HG02759 (cell line): Measurements from ENCODE around the gene RTN1.

Experiments used
- ATAC-seq: cut with Tn5 transposase; IDR thresholded peaks from one replicate; pipeline ENCODE4 v1.9.1; 2021; ENCODE audit warnings: mild to moderate bottlenecking, moderate library complexity; ENCODE audit not compliant: unreplicated experiment

Gene RTN1

DNA sequence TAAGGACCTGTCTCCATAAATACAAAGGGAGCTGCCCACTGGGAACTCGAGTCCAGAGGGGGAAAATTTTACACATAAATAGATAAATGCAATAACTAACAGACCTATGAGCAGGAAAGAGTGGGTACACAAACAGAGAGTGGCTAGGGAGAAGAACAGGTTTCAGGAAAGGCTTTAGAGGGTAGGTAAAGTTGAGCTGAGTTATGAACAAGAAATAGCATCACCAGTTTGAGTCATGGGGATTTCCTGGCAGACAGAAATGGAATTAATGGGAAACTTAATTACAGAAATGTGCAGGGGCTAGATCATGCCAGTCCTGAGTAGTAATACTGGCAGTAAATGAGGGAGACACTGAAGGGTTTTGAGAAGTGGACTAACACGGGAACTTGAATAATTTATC lies 236.0 kb downstream of the RTN1 start:
- no peak for ATAC-seq

DNA sequence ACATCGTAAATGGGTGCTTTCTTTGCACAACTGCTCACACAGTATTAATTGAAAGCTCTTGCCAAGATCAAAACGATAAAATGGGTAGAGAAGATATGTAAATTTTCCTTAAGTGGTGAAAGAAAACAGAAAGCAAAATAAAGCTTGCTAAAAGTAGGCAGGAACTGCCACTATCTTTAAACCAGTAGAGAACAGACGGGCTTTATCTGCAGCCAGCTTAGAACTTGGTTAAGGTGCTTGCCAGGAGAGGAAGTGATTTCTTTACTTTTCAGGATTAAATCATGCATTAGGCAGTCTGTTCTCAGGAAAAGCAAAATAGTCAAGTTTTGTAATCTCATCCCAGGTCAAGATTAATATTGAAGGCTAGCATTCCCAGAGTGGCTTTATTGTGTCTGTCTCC lies 237.1 kb downstream of the RTN1 start:
- ATAC-seq = no peak

DNA sequence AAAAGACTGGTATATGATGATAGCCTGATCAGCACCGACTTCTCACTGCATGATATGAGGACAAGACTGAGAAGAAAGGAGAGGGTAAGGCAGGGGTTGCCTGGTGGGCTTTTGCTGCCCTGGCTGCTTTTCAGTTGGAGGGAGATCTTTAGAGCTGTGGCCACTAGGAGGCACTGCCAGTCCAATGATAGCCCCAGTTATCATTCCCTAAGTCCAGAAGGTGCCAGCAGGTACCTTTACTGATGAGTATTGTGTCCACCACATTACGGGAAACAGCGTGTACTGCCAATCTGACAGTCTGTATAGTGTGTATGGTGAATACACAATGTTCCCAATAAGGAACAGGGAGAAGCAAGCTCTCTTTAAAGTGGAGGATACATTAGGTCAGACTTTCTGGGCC lies 238.2 kb downstream of the RTN1 start:
- ATAC-seq = no peak

DNA sequence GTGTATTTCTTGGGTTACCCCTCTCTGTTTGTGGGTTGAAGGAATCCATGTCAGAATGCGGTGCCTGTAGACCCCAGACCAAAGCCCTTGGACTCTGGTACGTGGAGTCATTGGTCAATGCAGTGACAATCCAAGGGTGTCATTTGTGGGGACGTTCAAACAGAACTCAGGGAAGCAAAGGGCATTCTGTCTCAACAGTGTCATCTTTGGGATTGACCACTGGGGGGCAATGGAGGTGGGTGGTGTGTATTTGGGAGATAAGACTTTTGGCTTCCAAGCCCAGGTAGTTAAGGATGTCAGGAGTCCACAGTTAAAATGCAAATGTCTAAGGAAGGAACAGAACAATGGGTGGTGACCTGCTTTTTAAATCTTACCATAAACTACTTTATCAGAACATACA lies 239.3 kb downstream of the RTN1 start:
- no peak for ATAC-seq

DNA sequence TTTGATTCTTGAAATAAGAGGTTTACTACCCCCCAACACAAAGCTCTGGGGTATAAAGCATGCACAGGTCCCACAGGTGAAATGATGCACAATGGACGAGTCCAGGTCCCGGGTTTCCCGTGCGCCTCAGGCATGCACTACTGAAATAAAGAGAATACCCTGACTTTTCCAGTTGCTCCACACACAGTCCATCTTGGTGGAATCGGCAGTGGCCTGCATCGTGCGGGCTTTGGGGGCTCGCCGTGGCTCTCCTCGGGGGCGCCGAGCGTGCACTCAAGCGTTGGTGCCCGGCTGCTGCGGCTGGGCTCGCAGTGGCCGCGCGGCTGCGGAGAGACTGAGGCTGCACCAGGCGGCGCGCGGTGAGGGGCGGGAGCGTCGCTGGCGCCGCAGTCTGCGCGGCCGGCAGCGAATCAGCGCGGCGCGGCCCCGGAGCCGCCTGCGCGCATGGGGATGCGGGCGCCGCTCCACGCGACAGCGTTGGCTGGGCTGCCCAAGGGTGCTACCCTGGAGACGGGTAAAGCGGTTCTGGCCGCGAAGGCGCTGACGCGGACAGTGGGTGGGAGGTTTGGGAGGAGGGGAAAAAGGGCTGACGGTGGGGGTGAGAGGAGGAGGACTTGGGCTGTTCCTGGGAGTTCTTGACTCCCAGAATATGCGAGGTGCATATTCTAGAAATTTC lies 240.2 kb downstream of the RTN1 start:
- ATAC-seq = no peak

DNA sequence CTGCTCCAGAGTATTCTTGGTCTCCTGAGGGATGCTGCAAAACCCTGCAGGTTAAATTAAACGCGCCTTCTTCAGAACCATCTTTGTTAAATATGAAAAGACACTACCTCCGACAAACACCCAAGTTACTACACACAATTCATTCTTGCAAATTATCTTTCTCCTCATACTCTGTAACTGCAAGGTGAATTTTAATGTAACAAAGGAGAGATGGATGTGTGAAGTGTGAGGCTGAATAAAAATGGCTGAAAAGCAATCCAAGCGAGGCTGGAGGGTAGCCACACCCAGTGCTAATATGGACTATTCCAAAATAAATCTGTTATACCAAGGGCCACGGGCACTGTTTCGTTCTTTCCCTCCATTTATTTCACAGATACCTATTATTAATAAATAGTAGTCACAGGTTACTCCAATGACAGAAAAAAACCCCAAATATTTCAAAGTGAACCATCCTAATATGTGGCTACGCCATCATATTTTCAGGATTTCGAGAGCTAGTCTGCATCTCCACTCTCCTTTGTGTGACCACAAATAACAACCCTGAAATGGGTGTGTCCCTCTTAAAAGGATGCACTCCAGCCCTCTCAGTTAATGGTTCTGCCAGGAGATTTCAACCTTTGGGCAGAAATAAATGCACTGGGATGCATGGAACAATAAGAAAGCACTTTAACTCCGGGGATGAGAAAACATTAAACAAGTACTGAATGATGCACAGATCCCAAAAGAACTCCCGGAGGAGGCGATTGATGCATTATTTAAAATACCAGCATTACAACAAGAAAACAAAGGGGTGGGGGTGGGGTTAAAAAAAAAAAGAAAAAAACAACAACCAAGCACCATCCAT lies 240.9 kb downstream of the RTN1 start:
- no peak for ATAC-seq

DNA sequence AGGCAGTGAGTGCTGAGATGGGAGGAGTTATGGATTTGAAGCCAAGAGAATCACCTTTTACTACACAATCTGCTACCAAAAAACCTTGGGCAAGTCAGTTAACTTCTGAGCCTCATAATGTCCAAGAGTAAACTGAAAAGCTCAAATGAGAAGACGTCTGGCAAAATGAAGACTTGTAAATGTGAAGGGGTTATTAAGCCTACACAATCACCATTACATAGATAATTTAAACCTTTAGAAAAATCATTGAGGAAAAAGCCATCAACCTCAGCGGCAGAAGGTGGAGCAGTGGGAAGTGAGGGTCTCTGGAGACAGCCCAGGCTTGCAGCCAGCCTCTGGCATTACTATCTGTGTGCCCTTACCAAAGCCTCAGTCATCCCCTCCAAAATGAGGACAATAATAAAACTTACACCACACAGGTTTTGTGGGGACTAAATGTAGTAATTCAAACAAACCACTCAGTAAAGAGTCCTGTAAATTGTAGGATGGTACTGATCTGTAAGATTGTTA lies 243.5 kb downstream of the RTN1 start:
- ATAC-seq = no peak

DNA sequence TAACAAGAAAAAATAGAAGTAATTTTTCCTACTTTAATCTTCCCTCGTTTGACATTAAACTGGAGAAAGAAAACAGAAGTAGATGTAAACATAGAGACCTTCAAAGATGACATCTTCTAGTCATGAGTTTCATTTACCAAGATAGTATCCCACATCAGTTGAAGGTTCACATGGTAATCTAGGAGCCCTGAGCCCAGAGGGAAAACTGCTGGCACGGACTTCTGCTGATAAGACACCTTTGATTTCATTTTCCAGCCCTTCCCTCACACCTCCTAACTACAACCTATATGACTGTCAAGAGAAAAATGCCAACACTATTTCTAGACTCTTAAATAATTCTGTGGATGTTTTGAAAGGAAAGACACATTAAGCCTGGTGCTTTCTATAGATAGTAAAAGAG lies 247.9 kb downstream of the RTN1 start:
- no peak for ATAC-seq

DNA sequence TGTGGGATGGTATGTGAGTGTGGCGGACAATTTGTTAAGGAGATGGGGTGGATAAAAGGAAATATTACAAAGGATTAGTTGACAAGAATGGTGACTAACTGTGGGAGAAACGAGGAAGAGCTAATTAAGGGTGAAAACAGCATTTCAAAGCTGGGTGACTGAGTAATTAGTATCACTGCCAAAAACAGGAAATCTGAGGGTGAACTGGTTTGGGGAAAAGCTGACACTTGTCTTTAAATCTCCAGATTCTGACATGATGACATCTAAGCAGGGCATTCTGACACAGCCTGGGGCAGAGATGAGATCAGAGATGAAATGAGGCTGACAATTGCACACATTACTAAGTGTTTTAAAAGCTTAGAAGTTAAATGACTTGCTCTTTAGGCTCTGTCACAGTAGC lies 251.5 kb downstream of the RTN1 start:
- ATAC-seq = no peak

DNA sequence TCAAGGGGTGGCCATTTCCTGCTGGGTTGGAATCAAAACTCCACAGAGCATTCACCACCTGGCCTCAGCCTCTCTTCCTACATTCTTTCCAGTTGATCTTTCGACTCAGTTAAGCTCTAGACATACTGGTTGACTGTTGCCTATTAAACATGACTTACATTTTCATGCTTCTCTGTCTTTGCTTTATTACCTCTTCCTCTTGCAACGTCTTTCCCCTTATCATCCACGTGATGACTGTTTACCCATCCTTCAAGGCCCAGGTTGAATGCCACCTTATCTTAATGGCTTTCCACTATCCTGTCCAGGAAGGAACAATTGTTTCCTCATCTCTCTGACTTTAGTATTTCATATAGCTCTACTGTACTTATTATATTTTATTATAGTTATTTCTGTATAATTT lies 269.5 kb downstream of the RTN1 start:
- ATAC-seq = no peak

DNA sequence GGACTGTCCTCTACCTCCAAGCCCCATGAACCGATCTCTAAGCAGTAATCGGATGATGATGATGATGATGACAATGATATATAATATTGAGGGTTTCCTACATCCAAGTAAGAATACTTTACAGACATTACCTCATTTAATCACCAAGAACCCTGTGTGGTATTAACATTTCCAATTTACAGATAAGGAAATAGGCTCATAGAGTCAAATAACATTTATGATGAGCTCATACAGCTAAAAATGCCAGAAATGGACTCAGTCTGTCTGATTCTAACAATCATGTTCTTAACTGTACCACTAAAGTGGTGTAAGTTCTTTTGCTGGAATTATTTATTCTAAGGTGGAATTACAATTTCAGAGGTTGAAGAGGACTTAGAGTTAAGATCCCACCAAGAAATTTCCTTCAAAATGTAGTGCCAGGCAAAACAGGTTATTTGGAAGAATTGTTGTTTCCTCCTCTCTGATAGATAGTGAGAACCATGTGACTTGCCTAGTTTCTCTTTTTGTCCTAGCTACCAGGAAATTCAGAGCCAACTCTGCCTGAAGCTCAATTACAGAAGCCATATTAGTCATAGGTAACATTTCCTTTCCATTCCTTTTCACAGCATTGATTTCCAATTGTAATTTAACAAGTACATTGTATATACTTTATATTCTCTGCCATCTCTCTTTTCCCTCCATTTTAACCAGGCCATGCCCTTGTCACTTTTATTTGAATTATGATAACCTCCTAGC lies 270.2 kb downstream of the RTN1 start:
- no peak for ATAC-seq

DNA sequence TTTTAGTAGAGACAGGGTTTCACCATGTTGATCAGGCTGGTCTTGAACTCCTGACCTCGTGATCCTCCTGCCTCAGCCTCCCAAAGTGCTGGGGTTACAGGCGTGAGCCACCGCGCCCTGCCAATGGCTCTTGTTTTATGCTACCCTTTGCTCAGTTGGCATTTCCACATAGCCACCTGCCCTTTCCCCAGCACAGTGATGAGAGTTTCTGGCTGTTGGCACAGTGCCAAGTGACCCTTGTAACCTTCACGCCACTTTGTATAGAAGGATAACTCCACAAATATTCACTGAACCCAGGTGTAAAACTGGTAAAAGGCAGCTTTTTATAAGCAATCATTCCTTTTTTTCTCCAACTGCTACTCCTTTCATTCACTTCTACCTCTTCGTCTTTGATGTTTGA lies 275.5 kb downstream of the RTN1 start:
- no peak for ATAC-seq

DNA sequence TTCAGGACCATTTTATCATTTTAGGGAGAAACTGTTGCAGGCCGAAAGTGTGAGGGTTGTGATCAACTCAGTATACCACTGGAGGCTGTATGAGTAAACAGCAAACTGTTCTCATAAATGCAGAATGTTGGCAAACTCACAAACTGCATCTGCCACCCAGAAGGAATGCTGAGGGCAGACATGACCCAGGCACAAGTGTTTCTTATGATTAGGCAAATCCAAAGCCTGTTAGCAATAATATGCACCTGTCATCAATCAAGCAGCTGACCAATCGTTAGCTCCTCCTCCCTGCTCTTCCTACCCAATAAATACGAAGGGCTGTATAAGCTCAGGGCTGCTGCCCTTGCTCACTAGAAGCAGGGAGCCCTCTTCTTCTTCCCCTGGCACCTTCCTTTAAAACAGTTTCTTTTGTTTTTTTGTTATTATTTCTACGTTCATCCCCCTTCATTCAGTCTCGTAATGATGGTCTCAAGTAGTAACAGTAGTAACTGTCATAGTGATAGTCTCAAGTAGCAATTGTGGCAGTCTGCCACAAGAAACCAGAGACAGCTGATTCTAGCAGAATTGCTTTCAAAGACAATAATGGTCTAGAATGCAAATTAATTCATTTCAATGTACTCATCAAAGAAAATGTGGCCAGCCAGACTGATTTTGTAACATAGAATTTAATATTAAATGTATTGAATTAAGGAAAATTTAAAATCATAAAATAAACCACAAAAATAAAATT lies 278.8 kb downstream of the RTN1 start:
- ATAC-seq = no peak

DNA sequence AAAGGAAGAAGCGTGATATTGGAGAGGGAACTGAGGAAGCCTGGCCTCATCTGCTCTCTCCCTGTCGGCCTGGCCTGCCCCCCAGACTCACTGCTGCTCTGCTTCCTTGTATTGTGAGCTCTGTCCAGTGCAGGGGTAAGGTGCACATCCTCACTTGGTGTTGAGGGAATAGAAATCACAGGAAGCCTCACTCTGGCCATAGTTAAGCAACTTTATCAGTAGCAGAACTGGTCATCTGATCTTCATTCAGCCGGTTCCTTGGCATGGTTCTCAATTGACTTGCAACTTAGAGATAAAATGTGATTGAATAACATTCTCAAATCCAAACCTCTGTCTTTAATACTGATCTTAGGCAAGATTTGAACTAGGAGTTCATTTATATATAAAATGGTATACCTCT lies 282.5 kb downstream of the RTN1 start:
- no peak for ATAC-seq

DNA sequence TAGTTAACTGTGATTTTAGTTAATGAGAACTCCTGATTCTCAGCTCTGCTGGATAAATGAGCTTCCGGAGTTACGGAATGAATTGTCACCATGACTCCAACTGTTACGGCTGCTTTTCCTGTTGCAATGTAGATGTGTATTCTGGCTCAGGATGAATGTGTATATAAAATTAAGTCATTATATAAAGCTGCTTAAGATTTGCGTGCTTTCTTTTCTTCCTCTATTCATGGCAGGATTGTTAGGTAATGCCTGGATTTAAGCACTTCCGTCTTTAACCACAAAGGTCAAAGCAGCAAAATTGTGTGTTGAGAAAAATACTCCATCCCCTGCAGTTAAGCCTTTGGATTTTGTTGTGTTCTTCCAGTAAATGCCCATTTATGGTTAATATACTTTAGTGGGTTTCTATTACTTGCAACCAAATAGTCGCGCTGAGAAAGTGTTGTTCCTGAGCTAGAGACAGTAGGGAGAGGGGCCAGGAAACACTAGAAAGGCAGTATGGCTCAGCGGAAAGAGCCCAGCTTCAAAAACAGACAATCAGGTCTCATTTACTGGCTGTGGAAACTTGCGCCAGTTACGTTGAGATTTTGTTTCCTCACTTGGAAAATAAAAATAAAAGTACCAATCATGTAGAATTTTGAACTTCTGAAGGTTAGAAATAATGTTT lies 284.6 kb downstream of the RTN1 start:
- ATAC-seq = no peak

DNA sequence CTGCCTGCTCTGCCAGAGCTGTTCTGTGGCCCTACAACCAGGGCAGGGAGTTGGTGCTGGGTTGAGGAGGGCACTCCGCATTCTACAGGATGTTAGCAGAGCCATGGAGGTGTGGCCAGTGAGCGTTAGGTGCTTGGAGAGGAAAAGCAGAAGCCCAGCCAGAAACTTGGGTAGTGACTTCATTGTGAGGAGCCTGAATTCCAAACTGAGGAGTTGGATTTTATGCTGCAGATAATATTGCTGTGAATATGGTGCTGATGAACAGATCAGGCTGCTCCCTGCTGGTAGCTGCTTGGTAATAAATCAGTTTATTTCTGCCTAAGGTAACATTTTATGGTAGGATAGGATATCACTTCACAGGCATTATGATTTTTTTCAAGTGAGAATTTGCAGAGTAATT lies 286.8 kb downstream of the RTN1 start:
- no peak for ATAC-seq

DNA sequence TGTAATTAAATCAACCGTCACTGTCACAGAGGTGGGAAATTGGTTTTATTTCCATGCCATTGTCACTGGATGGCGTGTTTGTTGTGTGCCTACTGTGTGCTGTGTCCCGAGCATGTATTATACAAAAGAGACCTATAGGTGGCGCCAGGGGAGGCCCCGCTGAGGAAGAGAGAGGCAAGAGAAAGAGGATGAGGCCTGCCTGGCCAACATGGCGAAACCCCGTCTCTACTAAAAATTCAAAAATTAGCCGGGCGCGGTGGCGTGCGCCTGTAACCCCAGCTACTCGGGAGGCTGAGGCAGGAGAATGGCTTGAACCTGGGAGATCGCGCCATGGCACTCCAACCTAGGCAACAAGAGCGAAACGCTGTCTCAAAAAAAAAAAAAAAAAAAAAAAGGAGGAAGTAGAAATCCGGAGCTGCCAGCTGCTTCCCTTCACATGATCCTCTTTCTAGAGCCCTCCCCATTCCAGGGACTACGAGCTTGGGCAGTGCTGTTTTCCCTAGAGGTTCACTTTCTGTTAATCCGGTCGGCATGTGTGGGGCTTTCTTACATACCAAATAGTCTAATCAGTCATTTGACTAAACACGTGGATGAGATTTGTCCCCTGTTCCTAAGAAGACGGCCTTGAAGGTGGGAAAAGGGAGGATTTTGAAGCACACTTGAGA lies 287.6 kb downstream of the RTN1 start:
- ATAC-seq = no peak

DNA sequence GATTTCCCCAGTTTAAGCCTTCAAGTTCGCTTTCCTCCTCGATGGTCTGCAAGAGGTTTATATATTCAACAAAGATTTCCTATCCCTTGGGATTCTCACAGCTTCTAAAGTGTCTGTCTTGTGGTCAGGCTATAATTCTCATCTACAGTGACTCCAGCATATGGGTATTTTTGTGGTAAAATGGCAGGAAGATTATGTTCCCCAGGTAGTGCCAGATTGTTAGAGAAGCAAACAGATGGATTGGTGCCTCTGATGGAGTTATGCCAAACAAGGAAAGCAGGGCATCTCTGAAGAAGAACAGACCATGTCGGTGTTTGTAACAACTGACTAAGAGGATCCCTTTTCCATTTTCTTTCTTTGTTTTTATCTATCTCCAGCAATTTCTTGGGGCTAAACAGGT lies 288.4 kb downstream of the RTN1 start:
- no peak for ATAC-seq

DNA sequence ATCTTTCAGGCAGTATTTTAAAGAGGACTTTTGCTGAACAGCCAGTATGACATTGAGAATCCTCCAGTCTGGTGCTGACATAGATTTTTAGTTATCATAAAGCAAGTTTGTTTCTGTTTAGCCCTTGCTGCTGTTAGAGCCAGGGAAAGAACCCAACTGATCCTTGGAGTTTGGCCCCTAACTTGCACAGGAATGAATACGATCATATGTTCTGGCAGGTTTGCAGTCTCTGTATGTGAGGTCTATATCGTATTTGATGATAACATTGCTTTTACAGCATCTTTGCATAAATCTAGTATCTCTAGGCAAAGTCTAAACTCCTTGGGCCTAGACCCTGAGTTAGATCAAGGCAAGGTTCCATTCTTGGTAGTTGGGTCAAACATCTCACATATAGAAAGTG lies 289.7 kb downstream of the RTN1 start:
- ATAC-seq = no peak
